ENCODE results near the gene MFSD6L.

- TF ChIP-seq POLR2A (IDR thresholded peaks at IDR 0.05) (no peak), POLR2AphosphoS5 (IDR thresholded peaks at IDR 0.05) (no peak), CTCF (IDR thresholded peaks at IDR 0.05) (no peak), EP300 (IDR thresholded peaks at IDR 0.05) (no peak)
These were observed 40.3 kb upstream of the MFSD6L start for GRCh38 chr17:8839410-8839935.
